GM18868 (cell line): ENCODE data around the gene ZDHHC12.

Source experiments
- ATAC-seq: cut with Tn5 transposase; IDR thresholded peaks from one replicate; pipeline ENCODE4 v1.9.1; 2021; ENCODE audit warnings: mild to moderate bottlenecking, moderate library complexity; ENCODE audit not compliant: unreplicated experiment

Gene ZDHHC12

GRCh38 chr9:128731093-128731492 lies 7.2 kb upstream of the ZDHHC12 start:
- no peak for ATAC-seq

GRCh38 chr9:128729766-128730517 lies 6.0 kb upstream of the ZDHHC12 start:
- no peak for ATAC-seq

GRCh38 chr9:128729302-128729701 lies 5.4 kb upstream of the ZDHHC12 start:
- ATAC-seq = no peak

GRCh38 chr9:128728298-128728697 lies 4.4 kb upstream of the ZDHHC12 start:
- no peak for ATAC-seq

- no peak for ATAC-seq
These were observed 3.8 kb upstream of the ZDHHC12 start for GRCh38 chr9:128727640-128728248.

- peak; percentile 7 for ATAC-seq
These were observed 851 bp upstream of the ZDHHC12 start for GRCh38 chr9:128724744-128725211.

GRCh38 chr9:128723352-128723865 lies 518 bp downstream of the ZDHHC12 start:
- no peak for ATAC-seq

GRCh38 chr9:128722380-128723351 lies 1.3 kb downstream of the ZDHHC12 start:
- no peak for ATAC-seq

GRCh38 chr9:128721487-128722010 lies 2.4 kb downstream of the ZDHHC12 start:
- ATAC-seq = no peak

- no peak for ATAC-seq
These were observed 3.0 kb downstream of the ZDHHC12 start for GRCh38 chr9:128720841-128721486.

GRCh38 chr9:128719919-128720605 lies 3.9 kb downstream of the ZDHHC12 start:
- no peak for ATAC-seq

GRCh38 chr9:128718475-128718874 lies 5.5 kb downstream of the ZDHHC12 start:
- ATAC-seq = no peak

- no peak for ATAC-seq
These were observed 5.9 kb downstream of the ZDHHC12 start for GRCh38 chr9:128718047-128718446.

- no peak for ATAC-seq
These were observed 7.2 kb downstream of the ZDHHC12 start for GRCh38 chr9:128716581-128717254.

- no peak for ATAC-seq
These were observed 8.5 kb downstream of the ZDHHC12 start for GRCh38 chr9:128715436-128715750.

- ATAC-seq = no peak
These were observed 9.1 kb downstream of the ZDHHC12 start for GRCh38 chr9:128714586-128715435.

- ATAC-seq = no peak
These were observed 9.9 kb downstream of the ZDHHC12 start for GRCh38 chr9:128713941-128714573.

- ATAC-seq = no peak
These were observed 10.5 kb downstream of the ZDHHC12 start for GRCh38 chr9:128713411-128713780.
